ENCODE data around the gene STK32B. TPM values are rescaled to one million over a fixed set of nuclear protein-coding genes. Genes with fewer than 3 reads are reported as not detected.

STK32B gene
- total and polyA plus RNA-seq, 7 donors = 0.14 to 0.73 (median 0.52) TPM

DNA sequence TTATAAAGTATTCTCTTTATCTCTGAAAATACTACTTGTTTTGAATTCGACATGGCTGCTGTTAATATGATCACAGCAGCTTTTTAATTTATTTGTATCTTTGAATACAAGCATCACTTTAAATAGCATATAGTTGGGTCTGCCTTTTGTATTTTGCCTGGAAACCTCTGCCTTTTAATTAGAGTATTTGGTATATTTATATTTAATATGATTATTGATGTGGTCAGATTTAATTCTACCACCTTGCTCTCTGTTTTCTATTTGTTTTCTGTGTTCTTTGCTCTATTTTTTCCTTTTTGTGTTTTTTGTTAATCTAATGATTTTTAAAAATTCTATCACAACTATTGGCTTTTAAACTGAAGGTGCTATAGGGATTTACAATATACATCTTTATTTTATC, 21.7 kb downstream of the STK32B start:
- H3K4me1 ChIP-seq = no peaks in the 10 kb centered on the region
- H3K36me3 ChIP-seq (ENCODE audit: insufficient read depth in 1 of 2, low read depth in 1 of 2) = no peaks in the 10 kb centered on the region
- no peaks in the 10 kb centered on the region for H3K27me3 ChIP-seq (ENCODE audit: insufficient read depth in 3 of 3, low read length in 2 of 3)
- intact Hi-C loops (cut with DNase I) = no loop called here
- peaks cover 13% of the 10 kb centered on the region for H3K9me3 ChIP-seq
- no peak for DNase-seq
- WGBS, 3 donors = 73 to 94% (median 89%) methylated on average over 1 of the region's 1 CpG
- no peak overlapping the region for H3K4me3 ChIP-seq
- TF ChIP-seq, protein P1, sequence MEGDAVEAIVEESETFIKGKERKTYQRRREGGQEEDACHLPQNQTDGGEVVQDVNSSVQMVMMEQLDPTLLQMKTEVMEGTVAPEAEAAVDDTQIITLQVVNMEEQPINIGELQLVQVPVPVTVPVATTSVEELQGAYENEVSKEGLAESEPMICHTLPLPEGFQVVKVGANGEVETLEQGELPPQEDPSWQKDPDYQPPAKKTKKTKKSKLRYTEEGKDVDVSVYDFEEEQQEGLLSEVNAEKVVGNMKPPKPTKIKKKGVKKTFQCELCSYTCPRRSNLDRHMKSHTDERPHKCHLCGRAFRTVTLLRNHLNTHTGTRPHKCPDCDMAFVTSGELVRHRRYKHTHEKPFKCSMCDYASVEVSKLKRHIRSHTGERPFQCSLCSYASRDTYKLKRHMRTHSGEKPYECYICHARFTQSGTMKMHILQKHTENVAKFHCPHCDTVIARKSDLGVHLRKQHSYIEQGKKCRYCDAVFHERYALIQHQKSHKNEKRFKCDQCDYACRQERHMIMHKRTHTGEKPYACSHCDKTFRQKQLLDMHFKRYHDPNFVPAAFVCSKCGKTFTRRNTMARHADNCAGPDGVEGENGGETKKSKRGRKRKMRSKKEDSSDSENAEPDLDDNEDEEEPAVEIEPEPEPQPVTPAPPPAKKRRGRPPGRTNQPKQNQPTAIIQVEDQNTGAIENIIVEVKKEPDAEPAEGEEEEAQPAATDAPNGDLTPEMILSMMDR (IDR thresholded peaks at IDR 0.05) = no peak
- no peak for ATAC-seq
- H3K27ac ChIP-seq = no peak overlapping the region

DNA sequence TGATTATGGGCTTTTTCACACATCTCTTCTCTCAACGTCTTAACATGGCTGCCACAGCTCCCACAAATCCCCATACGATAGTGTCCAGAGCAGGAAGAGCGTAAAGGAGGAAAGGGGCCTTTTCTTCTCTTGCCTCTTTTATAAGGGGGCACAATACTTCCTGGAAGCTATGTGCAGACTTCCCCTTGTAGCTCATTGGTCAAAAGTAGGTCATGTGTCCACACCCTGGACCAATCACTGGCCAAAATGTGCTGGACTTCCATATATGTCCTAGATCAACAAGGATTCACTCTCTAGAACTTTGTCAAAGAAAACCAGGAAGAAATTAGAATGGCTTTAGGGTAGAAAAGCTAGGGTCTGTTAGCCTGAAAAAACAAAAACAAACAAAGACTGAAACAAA, 26.7 kb downstream of the STK32B start:
- TF ChIP-seq, protein P1 (IDR thresholded peaks at IDR 0.05) = no peak
- Histone ChIP-seq H3K27me3 (ENCODE audit: insufficient read depth in 3 of 3, low read length in 2 of 3) (no peaks in the 10 kb centered on the region), H3K9me3 (peaks cover 23% of the 10 kb centered on the region), H3K36me3 (ENCODE audit: insufficient read depth in 1 of 2, low read depth in 1 of 2) (no peaks in the 10 kb centered on the region), H3K4me3 (no peak overlapping the region), H3K27ac (no peak overlapping the region), H3K4me1 (no peaks in the 10 kb centered on the region)
- intact Hi-C loops (cut with DNase I) = no loop called here
- DNase-seq (no peak), ATAC-seq (no peak)
- WGBS, 3 donors = 73 to 88% (median 86%) methylated on average over 3 of the region's 3 CpGs

DNA sequence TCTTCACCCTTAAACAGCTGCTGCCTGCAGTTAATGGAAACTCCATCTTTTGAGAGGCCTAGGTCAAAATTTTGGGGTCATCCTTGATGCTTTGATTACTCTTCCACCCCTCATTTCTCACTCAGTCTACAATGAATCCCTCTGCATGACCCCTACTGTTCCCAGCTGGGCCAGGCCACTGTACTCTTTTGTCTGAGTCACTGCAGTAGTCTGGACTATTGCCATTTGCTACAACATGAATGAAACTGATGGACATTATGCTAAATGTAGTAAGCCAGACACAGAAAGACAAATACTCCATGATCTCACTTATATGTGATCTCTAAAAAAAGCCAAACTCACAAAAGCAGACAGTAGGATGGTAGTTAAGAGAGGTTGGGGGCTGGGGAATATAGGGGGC, 28.3 kb downstream of the STK32B start:
- ATAC-seq = no peak
- TF ChIP-seq, protein P1 (IDR thresholded peaks at IDR 0.05) = no peak
- peaks cover 15% of the 10 kb centered on the region for H3K9me3 ChIP-seq
- H3K4me3 ChIP-seq = no peak overlapping the region
- no peak overlapping the region for H3K27ac ChIP-seq
- DNase-seq = no peak
- intact Hi-C loops (cut with DNase I) = no loop called here
- H3K4me1 ChIP-seq = no peaks in the 10 kb centered on the region
- no peaks in the 10 kb centered on the region for H3K27me3 ChIP-seq (ENCODE audit: insufficient read depth in 3 of 3, low read length in 2 of 3)
- H3K36me3 ChIP-seq (ENCODE audit: insufficient read depth in 1 of 2, low read depth in 1 of 2) = no peaks in the 10 kb centered on the region

DNA sequence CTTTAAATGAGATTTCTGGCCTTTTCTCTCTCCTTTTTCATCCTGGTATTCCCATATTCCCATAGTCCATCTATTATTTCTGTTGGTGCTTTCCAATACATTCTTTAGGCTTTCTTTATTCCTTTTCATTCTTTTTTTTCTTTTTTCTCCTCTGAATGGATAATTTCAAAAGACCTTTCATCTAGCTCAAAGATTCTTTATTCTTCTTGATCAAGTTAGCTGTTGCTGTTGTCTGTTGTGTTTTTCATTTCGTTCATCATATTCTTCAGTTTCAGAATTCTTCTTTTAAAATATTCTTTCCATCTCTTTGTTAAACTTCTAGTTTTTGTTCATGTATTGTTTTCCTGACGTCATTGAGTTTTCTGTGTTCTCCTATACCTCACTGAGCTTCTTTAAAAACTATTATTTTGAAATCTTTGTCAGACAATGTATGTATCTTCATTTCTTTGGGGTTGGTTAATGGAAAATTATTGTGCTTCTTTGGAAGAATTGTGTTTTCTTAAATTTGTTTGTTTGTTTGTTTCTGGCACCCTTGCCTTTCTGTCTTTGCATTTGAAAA, 30.2 kb downstream of the STK32B start:
- TF ChIP-seq, protein P1 (IDR thresholded peaks at IDR 0.05) = no peak
- H3K4me3 ChIP-seq = no peak overlapping the region
- peaks cover 22% of the 10 kb centered on the region for H3K9me3 ChIP-seq
- H3K4me1 ChIP-seq = no peaks in the 10 kb centered on the region
- DNase-seq = no peak
- ATAC-seq = no peak
- H3K36me3 ChIP-seq (ENCODE audit: insufficient read depth in 1 of 2, low read depth in 1 of 2) = no peaks in the 10 kb centered on the region
- intact Hi-C loops (cut with DNase I) = no loop called here
- H3K27me3 ChIP-seq (ENCODE audit: insufficient read depth in 3 of 3, low read length in 2 of 3) = no peaks in the 10 kb centered on the region
- no peak overlapping the region for H3K27ac ChIP-seq
- 84 to 89% (median 89%) methylated on average over 2 of the region's 2 CpGs for whole genome bisulfite sequencing, 3 donors

DNA sequence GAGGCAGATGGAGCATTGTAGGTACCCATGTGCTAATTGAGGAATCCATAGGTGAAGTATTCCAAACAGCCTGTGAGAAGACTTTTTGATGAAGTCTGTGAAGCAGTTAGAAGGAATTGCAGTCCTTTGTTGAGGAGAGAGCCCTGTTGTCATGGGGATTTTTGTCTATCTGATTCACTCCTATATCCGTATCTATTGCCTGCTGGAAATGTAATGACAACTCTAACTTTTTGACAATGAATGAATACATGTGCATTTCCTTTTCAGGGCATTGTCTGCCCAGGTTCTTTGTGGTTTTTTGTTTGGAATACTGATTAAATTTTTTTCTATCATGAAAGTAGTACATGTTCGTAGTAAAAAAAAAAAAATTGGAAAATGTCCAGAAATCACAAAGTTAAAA, 31.1 kb downstream of the STK32B start:
- intact Hi-C loops (cut with DNase I) = no loop called here
- DNase-seq (no peak), ATAC-seq (no peak)
- Histone ChIP-seq H3K9me3 (peaks cover 27% of the 10 kb centered on the region), H3K36me3 (ENCODE audit: insufficient read depth in 1 of 2, low read depth in 1 of 2) (no peaks in the 10 kb centered on the region), H3K4me3 (no peak overlapping the region), H3K4me1 (no peaks in the 10 kb centered on the region), H3K27me3 (ENCODE audit: insufficient read depth in 3 of 3, low read length in 2 of 3) (no peaks in the 10 kb centered on the region), H3K27ac (no peak overlapping the region)
- 67 to 69% (median 68%) methylated on average over 2 of the region's 2 CpGs for WGBS, 3 donors
- TF ChIP-seq, protein P1 (IDR thresholded peaks at IDR 0.05) = no peak

All from psoas muscle (tissue), 8 donors.